Neural crest cell (in vitro differentiated cells): Measurements from ENCODE around the gene CRYGC. TPM values are rescaled to one million over a fixed set of nuclear protein-coding genes. Genes with fewer than 3 reads are reported as not detected.

Experiments used
- DNase-seq: peaks from one replicate; pipeline ENCODE4 v3.0.0; 2021; ENCODE audit warnings: low read depth, mixed read lengths, low spot score
- H3K27ac Mint-ChIP-seq: one replicate; pipeline ENCODE4 v1.8.0; 2021; ENCODE audit warnings: mild to moderate bottlenecking, mixed read lengths; ENCODE audit not compliant: unreplicated experiment
- H3K27me3 Mint-ChIP-seq: 2 replicates; pipeline ENCODE4 v1.8.0; 2021; ENCODE audit warnings: low read depth, mild to moderate bottlenecking, mixed read lengths
- H3K36me3 Mint-ChIP-seq: 2 replicates; pipeline ENCODE4 v1.8.0; 2021; ENCODE audit warnings: low read depth, mild to moderate bottlenecking, mixed read lengths
- H3K4me1 Mint-ChIP-seq: 2 replicates; pipeline ENCODE4 v1.8.0; 2021; ENCODE audit warnings: mixed read lengths
- H3K4me3 Mint-ChIP-seq: one replicate; pipeline ENCODE4 v1.8.0; 2021; ENCODE audit warnings: mild to moderate bottlenecking, mixed read lengths
- H3K9me3 Mint-ChIP-seq: 2 replicates; pipeline ENCODE4 v1.8.0; 2021; ENCODE audit warnings: mixed read lengths
- total RNA-seq: library from RNA; stranded (reverse); gene quantifications from 2 replicates; pipeline ENCODE4 v1.2.1, GENCODE V29; 2021
- TF ChIP-seq, protein P1 (sequence below): fragments of 200-600 bp; sonication (generic); conservative IDR thresholded peaks from 2 replicates; pipeline ENCODE4 v1.5.0; 2021; ENCODE audit warnings: antibody characterized with exemption, mild to moderate bottlenecking

The CRYGC gene
- total RNA-seq, 1 donor from 2014 or later, result not detected

DNA sequence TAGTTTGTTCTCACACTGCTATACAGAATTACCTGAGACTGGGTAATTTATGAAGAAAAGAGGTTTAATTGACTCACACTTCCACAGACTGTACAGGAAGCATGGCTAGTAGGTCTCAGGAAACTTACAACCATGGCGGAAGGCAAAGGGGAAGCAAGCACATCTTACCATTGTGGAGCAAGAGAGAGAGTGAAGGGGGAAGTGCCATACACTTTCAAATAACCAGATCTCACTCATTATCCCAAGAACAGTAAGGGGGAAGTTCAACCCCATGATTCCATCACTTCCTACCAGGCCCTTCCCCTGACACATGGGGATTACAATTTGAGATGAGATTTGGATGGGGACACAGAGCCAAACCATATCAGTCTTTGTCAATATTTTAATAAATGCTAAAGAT is 21.3 kb upstream of the CRYGC start:
- Mint-ChIP-seq H3K36me3 (no peaks in the 10 kb centered on the region), H3K9me3 (peaks cover 5% of the 10 kb centered on the region), H3K27me3 (no peaks in the 10 kb centered on the region), H3K4me1 (peaks cover 9% of the 10 kb centered on the region), H3K27ac (no peak overlapping the region), H3K4me3 (no peak overlapping the region)
- TF ChIP-seq, protein P1, sequence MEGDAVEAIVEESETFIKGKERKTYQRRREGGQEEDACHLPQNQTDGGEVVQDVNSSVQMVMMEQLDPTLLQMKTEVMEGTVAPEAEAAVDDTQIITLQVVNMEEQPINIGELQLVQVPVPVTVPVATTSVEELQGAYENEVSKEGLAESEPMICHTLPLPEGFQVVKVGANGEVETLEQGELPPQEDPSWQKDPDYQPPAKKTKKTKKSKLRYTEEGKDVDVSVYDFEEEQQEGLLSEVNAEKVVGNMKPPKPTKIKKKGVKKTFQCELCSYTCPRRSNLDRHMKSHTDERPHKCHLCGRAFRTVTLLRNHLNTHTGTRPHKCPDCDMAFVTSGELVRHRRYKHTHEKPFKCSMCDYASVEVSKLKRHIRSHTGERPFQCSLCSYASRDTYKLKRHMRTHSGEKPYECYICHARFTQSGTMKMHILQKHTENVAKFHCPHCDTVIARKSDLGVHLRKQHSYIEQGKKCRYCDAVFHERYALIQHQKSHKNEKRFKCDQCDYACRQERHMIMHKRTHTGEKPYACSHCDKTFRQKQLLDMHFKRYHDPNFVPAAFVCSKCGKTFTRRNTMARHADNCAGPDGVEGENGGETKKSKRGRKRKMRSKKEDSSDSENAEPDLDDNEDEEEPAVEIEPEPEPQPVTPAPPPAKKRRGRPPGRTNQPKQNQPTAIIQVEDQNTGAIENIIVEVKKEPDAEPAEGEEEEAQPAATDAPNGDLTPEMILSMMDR, result no peak
- DNase-seq, result no peak

DNA sequence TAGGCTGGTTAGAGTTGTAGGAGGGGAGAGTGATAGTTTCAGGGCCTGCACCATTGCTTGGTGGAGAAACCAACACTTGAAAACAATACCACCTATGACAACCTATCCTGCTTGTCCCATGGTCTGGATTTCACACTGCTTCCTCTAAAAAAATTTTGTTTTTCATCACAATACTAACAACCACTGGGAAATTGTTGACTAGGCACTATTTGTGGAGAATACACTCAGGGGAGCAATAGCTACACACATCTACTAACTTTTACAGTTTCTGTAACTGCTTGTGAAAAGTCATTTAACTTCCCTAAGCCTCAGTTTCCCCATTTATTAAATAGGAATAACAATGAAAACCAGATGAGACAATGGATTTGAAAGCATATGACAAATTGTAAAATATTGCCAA is 20.5 kb upstream of the CRYGC start:
- DNase-seq, result no peak
- Mint-ChIP-seq H3K27ac (no peak overlapping the region), H3K36me3 (no peaks in the 10 kb centered on the region), H3K4me1 (peaks cover 7% of the 10 kb centered on the region), H3K4me3 (no peak overlapping the region), H3K9me3 (peaks cover 5% of the 10 kb centered on the region), H3K27me3 (no peaks in the 10 kb centered on the region)
- TF ChIP-seq, protein P1, result no peak

DNA sequence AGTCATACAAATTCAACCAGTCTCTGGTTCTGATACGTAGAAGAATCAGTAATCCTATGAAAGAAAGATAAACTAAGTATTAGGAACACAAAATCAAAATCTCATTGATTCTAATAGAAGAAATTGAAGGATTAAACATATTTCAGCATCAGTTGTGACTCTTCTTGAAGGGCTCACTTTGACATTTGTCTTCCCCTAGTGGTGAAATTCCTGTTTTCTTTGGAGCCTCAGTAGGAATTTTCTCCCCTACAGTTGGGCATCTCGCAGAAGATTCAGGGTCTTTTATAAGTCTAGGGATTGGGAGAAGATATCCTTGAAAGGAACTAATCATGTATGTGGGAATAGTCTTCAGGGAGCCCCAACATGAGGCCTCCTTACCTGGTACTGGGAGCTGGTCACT is 19.2 kb upstream of the CRYGC start:
- Mint-ChIP-seq H3K27ac (no peak overlapping the region), H3K36me3 (no peaks in the 10 kb centered on the region), H3K4me3 (no peak overlapping the region), H3K27me3 (no peaks in the 10 kb centered on the region), H3K4me1 (peaks cover 7% of the 10 kb centered on the region), H3K9me3 (peaks cover 5% of the 10 kb centered on the region)
- DNase-seq, result no peak
- TF ChIP-seq, protein P1, result peak; percentile 39

DNA sequence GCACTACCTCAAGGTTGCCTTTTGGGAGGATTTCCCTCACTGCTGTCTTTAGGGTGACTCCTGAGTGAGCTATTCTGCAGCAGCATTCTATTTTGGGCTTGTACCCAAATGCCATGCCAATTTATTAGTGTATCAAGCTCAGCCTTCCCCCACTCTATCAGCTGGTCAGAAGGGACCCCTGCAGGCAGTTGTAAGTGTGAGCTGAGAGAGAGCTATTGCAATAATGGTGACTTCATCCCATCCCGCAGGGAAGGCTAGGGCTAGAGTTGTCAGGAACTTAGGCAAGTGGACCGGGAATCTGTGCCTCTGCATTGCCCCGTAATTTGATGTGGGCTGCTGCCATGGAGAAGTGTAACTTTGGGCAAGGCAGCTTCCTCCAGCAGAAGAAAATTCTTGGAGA is 18.1 kb upstream of the CRYGC start:
- Mint-ChIP-seq H3K27ac (no peak overlapping the region), H3K9me3 (peaks cover 5% of the 10 kb centered on the region), H3K27me3 (no peaks in the 10 kb centered on the region), H3K36me3 (no peaks in the 10 kb centered on the region), H3K4me1 (peaks cover 10% of the 10 kb centered on the region), H3K4me3 (no peak overlapping the region)
- TF ChIP-seq, protein P1, result no peak
- no peak for DNase-seq

DNA sequence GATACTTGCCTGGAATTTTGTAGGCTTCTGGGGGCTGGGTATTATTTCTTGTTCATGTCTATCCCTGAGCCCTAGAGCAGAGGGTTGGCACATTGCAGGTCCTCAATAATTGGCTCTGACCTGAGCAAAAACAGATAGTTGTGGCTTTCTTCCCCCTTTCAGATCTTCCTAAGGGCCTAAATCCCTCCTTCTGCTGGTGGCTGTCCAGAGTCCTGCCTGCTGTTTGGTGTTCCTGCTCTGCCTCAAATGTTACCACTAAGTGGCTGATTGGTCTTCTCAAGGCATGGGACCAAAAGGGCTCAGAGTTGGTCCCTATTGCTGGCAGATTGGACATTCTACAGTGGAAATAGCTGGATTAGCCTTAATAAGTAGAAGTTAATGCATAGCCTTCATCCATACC is 17.4 kb upstream of the CRYGC start:
- DNase-seq, result no peak
- peaks cover 5% of the 10 kb centered on the region for H3K9me3 Mint-ChIP-seq
- no peaks in the 10 kb centered on the region for H3K36me3 Mint-ChIP-seq
- peak overlapping the region; percentile 63 for H3K27ac Mint-ChIP-seq
- H3K4me1 Mint-ChIP-seq, result peaks cover 12% of the 10 kb centered on the region
- H3K4me3 Mint-ChIP-seq, result no peak overlapping the region
- TF ChIP-seq, protein P1, result no peak
- H3K27me3 Mint-ChIP-seq, result no peaks in the 10 kb centered on the region

DNA sequence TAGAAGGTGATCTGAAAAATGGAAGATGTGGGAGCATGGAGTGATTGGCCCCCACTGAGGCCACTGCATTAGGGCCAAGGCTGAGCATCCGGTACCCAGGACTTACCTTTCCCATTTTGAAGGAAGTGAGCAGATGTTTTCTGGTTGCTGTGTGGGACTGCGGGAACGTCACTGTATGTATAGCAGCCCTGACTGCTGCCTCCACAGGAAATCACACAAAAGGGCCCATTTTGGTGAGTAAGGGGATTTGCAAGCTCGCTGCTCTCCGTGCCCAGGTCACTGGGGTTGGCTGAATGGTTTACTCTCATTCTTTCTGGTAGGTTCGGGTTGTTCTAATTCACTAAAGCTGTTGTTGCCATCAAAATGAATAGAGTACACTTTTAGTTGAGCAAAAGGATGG is 16.4 kb upstream of the CRYGC start, which contains the start of gene CRYGB:
Gene CRYGB, minus strand, starts transcription at position 153 of the 400 bp plus-strand sequence. Its CDS starts 38 bp downstream, at position 115.
- Mint-ChIP-seq H3K9me3 (peaks cover 2% of the 10 kb centered on the region), H3K27me3 (no peaks in the 10 kb centered on the region), H3K36me3 (no peaks in the 10 kb centered on the region), H3K27ac (peak within 1 kb of the TSS; percentile 63), H3K4me3 (no peak within 1 kb of the TSS), H3K4me1 (peaks cover 12% of the 10 kb centered on the region)
- DNase-seq, result no peak
- TF ChIP-seq, protein P1, result no peak
